GM12872 (cell line): ENCODE data around the gene LRRC51.

ENCODE experiments used
- TF ChIP-seq, protein P1 (sequence below): IDR thresholded peaks from 3 replicates; pipeline ENCODE4 v1.5.1; 2011; ENCODE audit warnings: low read depth, mild to moderate bottlenecking, low read length, moderate library complexity; ENCODE audit not compliant: insufficient read depth

Gene LRRC51

DNA sequence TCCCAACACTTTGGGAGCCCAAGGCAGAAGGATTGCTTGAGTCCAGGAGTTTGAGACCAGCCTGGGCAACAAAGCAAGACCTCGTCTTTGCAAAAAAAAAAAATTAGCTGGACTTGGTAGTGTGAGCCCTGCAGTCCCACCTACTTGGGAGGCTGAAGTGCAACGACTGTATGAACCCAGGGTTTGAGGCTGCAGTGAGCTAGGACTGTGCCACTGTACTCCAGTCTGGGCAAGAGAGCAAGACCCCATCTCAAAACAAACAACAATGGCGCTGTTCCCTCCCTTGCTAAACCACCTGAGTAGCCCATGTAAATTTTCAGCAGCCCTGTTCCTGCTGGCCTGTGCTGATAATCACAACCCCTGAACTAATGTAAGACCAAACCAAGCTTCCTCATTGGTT, 19.4 kb downstream of the LRRC51 start:
- TF ChIP-seq, protein P1, sequence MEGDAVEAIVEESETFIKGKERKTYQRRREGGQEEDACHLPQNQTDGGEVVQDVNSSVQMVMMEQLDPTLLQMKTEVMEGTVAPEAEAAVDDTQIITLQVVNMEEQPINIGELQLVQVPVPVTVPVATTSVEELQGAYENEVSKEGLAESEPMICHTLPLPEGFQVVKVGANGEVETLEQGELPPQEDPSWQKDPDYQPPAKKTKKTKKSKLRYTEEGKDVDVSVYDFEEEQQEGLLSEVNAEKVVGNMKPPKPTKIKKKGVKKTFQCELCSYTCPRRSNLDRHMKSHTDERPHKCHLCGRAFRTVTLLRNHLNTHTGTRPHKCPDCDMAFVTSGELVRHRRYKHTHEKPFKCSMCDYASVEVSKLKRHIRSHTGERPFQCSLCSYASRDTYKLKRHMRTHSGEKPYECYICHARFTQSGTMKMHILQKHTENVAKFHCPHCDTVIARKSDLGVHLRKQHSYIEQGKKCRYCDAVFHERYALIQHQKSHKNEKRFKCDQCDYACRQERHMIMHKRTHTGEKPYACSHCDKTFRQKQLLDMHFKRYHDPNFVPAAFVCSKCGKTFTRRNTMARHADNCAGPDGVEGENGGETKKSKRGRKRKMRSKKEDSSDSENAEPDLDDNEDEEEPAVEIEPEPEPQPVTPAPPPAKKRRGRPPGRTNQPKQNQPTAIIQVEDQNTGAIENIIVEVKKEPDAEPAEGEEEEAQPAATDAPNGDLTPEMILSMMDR: no peak

DNA sequence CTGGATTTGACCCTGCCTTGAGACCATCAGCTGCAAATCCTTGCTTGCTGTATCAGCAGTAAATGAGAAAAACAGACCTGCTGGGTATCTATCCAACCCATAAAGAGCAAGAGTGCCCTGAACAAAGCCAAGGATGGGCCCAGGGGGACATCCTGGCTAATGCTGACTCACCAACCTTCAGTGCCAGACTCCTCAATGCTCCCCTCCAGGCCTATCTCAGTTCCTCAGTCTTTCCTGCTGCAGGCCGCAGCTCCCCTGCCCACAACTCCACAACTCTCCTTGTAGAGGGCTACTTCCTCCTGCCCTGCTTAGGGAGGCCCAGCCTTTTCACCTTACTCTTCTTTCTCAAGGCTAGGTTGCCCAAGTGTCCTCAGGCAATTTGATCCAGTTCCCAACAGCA, 19.8 kb downstream of the LRRC51 start:
- TF ChIP-seq, protein P1: no peak

DNA sequence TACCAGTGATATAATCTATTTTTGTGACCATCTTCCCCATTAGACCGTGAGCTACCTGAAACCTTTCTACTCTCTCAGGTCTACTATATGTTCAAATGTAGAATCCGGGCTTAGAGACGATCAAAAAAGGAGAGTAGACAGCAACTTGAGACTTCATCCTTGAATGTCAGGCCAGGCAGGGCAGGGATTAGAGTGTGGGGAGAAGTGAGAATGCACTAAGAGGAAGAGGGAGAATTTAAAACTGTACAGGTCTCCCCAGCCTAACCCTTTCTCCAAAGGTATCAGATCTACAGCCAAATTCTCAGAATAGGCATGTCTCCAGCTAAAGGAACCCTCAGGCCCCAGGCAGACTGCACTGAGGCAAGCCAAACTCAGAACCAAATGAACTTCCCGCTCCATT, 21.5 kb downstream of the LRRC51 start:
- TF ChIP-seq, protein P1: no peak

DNA sequence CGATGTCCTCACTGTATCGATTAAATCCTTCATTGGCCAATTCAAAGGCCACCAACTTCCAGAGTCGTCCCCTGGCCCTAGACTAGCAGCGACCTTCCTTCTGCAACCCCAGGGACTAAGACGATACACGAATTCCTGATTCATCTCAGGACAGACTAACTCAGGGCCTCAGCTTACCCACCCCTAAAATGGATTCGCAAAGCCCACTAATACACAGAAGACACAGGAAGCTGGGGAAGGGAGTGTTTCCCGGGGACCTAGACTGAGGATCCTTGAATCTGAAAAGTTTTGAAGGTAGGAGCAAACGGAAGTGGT, 21.9 kb downstream of the LRRC51 start:
- TF ChIP-seq, protein P1: no peak

DNA sequence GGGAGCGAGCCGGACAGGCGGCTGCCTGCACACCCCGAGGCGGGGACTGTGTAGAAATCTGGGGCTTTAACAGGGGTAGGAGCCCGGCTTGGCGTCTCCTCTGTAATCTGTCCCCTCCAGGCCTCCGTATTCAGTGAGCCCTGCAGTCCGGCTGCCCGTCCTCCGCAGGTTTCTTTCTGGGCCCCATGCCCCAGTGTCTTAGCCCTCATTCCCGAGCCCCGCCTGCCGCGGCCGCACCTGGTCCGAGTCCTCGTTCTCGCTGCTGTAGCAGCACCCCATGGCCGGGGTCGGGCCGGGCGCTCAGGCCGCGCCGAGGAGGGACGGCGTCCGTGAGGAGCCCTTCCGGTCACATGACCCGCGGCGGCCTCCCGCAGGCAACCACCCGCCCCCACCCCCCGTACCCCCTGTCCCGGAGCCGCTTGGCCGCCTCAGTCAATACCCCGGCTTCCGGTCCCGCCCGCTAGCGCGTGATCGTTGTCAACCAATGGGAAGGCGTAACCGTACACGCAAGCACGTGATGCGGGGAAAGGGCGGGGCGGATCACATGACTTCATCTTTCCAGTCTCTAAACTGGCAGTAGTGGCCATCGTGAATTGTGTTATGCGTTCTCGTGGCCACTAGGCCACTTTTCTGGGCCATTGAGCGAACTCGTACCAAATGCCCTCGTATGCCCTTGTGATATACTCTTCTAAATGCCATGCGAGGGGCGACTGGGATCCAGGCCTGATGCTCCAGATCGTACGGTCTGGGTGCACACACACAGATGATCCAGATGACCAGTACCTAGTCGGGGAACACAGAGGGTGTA, 22.5 kb downstream of the LRRC51 start, which contains the start of gene LAMTOR1:
Gene LAMTOR1, minus strand, starts transcription at position 352 of the 808 bp plus-strand sequence. Its CDS starts 73 bp downstream, at position 279.
- TF ChIP-seq, protein P1: peak; percentile 53

DNA sequence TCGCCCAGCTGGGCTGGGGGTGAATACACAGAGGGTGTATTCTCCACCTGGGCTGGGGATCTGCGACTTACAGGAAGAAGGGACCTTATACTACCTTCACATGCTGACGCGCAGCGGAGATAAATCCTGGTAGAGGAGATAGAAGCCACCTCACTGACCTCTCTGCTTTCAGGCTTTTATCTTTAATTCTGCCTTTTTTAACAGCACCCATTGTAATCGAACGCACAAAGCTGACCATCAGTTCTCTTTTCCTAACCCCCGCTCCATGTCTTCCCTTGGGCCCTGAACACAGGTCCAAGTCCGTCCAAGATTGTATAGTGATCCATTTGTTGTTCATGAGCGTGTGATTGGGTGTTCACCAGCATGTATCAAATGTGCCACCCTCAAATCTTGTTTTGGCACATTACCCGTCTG, 23.1 kb downstream of the LRRC51 start:
- TF ChIP-seq, protein P1: no peak

DNA sequence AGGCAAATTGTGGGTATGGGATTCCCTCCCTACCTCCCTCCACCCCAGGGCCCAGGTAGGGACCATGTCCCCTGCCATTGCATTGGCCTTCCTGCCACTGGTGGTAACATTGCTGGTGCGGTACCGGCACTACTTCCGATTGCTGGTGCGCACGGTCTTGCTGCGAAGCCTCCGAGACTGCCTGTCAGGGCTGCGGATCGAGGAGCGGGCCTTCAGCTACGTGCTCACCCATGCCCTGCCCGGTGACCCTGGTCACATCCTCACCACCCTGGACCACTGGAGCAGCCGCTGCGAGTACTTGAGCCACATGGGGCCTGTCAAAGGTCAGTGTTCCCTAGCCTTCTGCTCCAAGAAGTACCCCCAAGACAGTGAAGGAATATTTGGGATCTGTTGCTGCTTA, 25.2 kb downstream of the LRRC51 start, which contains the start of gene TOMT:
Gene TOMT, plus strand, starts transcription at position 37 of the 400 bp plus-strand sequence. Its CDS starts 28 bp downstream, at position 65.
- TF ChIP-seq, protein P1: no peak
